Neural progenitor cell (in vitro differentiated cells): ENCODE measurements around the gene CYP3A5. TPM values are rescaled to one million over a fixed set of nuclear protein-coding genes. Genes with fewer than 3 reads are reported as not detected.
"Not testable (repeated sequence)": the region's sequence is repeated elsewhere in the genome, so short reads cannot be mapped to it uniquely, and the experiment has no call there.

Experiments used
- DNase-seq: peaks from one replicate; pipeline ENCODE4 v3.0.0-alpha.2; 2016; ENCODE audit warnings: low spot score
- H2AFZ ChIP-seq: fragments of 200-600 bp; sonication (generic); replicated peaks from 2 replicates; pipeline ENCODE4 v1.6.1; 2016; ENCODE audit warnings: antibody characterized with exemption
- H3F3A ChIP-seq: fragments of 200-600 bp; sonication (generic); 2 replicates; pipeline ENCODE4 v1.6.1; 2016; ENCODE audit warnings: antibody characterized with exemption, low read depth
- H3K27ac ChIP-seq: fragments of 200-600 bp; sonication (generic); 2 replicates; pipeline ENCODE4 v1.5.1; 2016; ENCODE audit warnings: mild to moderate bottlenecking
- H3K27me3 ChIP-seq: fragments of 200-600 bp; sonication (generic); 2 replicates; pipeline ENCODE4 v1.6.1; 2016; ENCODE audit warnings: mild to moderate bottlenecking, moderate library complexity
- H3K36me3 ChIP-seq: fragments of 200-600 bp; sonication (generic); 2 replicates; pipeline ENCODE4 v1.5.1; 2016
- H3K4me1 ChIP-seq: fragments of 200-600 bp; sonication (generic); 2 replicates; pipeline ENCODE4 v1.6.1; 2016; ENCODE audit warnings: mixed run types
- H3K4me2 ChIP-seq: fragments of 200-600 bp; sonication (generic); 2 replicates; pipeline ENCODE4 v1.6.1; 2016
- H3K4me3 ChIP-seq: fragments of 200-600 bp; sonication (generic); 2 replicates; pipeline ENCODE4 v1.5.1; 2016
- H3K79me2 ChIP-seq: fragments of 200-600 bp; sonication (generic); 2 replicates; pipeline ENCODE4 v1.6.1; 2016; ENCODE audit warnings: low read depth
- H3K9ac ChIP-seq: fragments of 200-600 bp; sonication (generic); 2 replicates; pipeline ENCODE4 v1.6.1; 2016
- H3K9me3 ChIP-seq: fragments of 200-600 bp; sonication (generic); 2 replicates; pipeline ENCODE4 v1.5.1; 2016; ENCODE audit warnings: low read depth
- H4K20me1 ChIP-seq: fragments of 200-600 bp; sonication (generic); 2 replicates; pipeline ENCODE4 v1.6.1; 2016; ENCODE audit warnings: low read depth
- H3K27ac Mint-ChIP-seq: 3 replicates; pipeline ENCODE4 v1.8.0; 2021; ENCODE audit warnings: mixed read lengths
- H3K27me3 Mint-ChIP-seq: 2 replicates; pipeline ENCODE4 v1.8.0; 2022; ENCODE audit warnings: low read depth, mild to moderate bottlenecking, inconsistent platforms, moderate library complexity, mixed read lengths; ENCODE audit not compliant: insufficient read depth
- H3K36me3 Mint-ChIP-seq: 3 replicates; pipeline ENCODE4 v1.8.0; 2021; ENCODE audit warnings: mixed read lengths
- H3K4me1 Mint-ChIP-seq: 3 replicates; pipeline ENCODE4 v1.8.0; 2021; ENCODE audit warnings: mixed read lengths
- H3K4me3 Mint-ChIP-seq: 3 replicates; pipeline ENCODE4 v1.8.0; 2021; ENCODE audit warnings: mild to moderate bottlenecking, moderate library complexity, mixed read lengths
- H3K9me3 Mint-ChIP-seq: 3 replicates; pipeline ENCODE4 v1.8.0; 2020; ENCODE audit warnings: mixed read lengths
- EZH2 ChIP-seq: fragments of 200-600 bp; sonication (generic); IDR thresholded peaks from 2 replicates; pipeline ENCODE4 v1.6.1; 2017; ENCODE audit warnings: antibody characterized with exemption, mild to moderate bottlenecking, moderate library complexity
- EZH2phosphoT487 ChIP-seq: fragments of 200-600 bp; sonication (generic); IDR thresholded peaks from 2 replicates; pipeline ENCODE4 v1.6.1; 2017; ENCODE audit warnings: antibody characterized with exemption
- total RNA-seq: library from RNA; depleted of rRNA; stranded (reverse); fragments of >200 nt; gene quantifications from 2 replicates; pipeline ENCODE4 v1.2.3, GENCODE V29; 2015; ENCODE audit warnings: low replicate concordance
- TF ChIP-seq, protein P1 (sequence below): fragments of 200-600 bp; sonication (generic); IDR thresholded peaks from 2 replicates; pipeline ENCODE4 v1.5.1; 2017; ENCODE audit warnings: antibody characterized with exemption, mild to moderate bottlenecking

CYP3A5 gene
- not detected in 2 replicates for total RNA-seq

DNA sequence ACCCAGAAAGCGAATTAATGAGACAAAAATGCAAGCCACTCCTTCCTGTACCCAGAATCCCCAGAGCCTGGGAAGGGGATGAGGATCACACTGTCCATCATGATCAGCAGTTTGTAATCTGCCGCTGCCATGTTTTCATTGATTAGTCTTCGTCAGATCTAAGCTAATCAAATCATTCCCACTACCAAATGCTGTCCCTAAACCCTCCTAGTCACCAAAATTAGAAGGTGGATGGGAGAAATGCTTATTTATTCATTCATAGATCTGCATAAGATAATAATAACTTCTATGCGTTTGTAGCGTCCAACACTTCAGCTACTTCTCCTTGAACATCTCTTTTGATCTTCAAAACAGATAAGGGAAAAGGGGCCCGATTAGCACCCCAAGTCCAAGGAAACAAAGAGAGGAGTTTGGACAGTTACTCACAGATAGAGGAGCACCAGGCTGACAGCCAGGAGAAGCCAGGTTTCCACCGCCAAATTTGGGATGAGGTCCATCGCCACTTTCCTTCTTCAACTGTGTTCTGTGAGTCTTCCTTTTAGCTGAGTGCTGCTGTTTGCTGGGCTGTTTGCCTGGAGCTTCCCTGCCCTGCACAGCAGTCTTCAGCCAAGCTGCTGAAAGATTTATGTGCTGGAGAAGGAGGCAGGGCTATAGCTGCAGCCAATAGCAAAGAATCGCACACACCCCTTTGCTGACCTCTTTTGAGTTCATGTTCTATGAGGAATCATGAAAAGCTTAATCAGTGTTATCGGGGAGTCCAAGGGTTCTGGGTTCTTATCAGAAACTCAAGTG is at the start of gene CYP3A5:
TSS of gene CYP3A5 (minus strand) at position 597 of the 792 bp plus-strand sequence. CDS start at position 497, 100 bp downstream.
- H3K4me3 Mint-ChIP-seq: no peak within 1 kb of the TSS
- DNase-seq: no peak
- no peak within 1 kb of the TSS for H3K9ac ChIP-seq
- H3F3A ChIP-seq: no peaks in the 10 kb centered on the region
- peaks cover 3% of the 10 kb centered on the region for H3K4me1 Mint-ChIP-seq
- H3K4me1 ChIP-seq: no peaks in the 10 kb centered on the region
- H3K9me3 ChIP-seq: no peaks in the 10 kb centered on the region
- TF ChIP-seq EZH2phosphoT487 (no peak), EZH2 (no peak)
- TF ChIP-seq, protein P1, sequence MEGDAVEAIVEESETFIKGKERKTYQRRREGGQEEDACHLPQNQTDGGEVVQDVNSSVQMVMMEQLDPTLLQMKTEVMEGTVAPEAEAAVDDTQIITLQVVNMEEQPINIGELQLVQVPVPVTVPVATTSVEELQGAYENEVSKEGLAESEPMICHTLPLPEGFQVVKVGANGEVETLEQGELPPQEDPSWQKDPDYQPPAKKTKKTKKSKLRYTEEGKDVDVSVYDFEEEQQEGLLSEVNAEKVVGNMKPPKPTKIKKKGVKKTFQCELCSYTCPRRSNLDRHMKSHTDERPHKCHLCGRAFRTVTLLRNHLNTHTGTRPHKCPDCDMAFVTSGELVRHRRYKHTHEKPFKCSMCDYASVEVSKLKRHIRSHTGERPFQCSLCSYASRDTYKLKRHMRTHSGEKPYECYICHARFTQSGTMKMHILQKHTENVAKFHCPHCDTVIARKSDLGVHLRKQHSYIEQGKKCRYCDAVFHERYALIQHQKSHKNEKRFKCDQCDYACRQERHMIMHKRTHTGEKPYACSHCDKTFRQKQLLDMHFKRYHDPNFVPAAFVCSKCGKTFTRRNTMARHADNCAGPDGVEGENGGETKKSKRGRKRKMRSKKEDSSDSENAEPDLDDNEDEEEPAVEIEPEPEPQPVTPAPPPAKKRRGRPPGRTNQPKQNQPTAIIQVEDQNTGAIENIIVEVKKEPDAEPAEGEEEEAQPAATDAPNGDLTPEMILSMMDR: no peak
- H4K20me1 ChIP-seq: no peaks in the 10 kb centered on the region
- no peaks in the 10 kb centered on the region for H3K79me2 ChIP-seq
- no peak within 1 kb of the TSS for H2AFZ ChIP-seq
- H3K4me3 ChIP-seq: no peak within 1 kb of the TSS
- peaks cover 3% of the 10 kb centered on the region for H3K27me3 Mint-ChIP-seq
- H3K27ac ChIP-seq: no peak within 1 kb of the TSS
- H3K4me2 ChIP-seq: no peak within 1 kb of the TSS
- H3K36me3 Mint-ChIP-seq: no peaks in the 10 kb centered on the region
- H3K9me3 Mint-ChIP-seq: peaks cover 8% of the 10 kb centered on the region
- no peak within 1 kb of the TSS for H3K27ac Mint-ChIP-seq
- no peaks in the 10 kb centered on the region for H3K36me3 ChIP-seq
- no peaks in the 10 kb centered on the region for H3K27me3 ChIP-seq

DNA sequence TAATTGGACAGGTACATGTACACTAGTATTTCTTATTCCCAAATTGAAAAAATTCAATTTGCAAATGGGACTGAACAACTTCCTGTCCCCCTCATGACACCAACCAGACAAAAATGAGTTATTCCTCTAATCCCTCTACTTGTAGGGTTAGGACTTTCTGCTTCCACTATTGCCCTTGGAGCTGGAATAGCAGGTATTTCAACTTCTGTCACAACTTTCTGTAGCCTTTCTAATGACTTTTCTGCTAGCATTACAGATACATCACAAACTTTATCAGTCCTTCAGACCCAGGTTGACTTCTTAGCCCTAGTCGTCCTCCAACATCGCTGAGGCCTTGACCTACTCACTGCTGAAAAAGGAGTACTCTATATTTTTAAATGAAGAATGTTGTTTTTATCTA is 48.8 kb upstream of the CYP3A5 start:
- H3K27me3 ChIP-seq: no peaks in the 10 kb centered on the region
- no peaks in the 10 kb centered on the region for H3K4me1 ChIP-seq
- Mint-ChIP-seq H3K36me3 (no peaks in the 10 kb centered on the region), H3K4me3 (no peak overlapping the region), H3K9me3 (no peaks in the 10 kb centered on the region), H3K27ac (no peak overlapping the region), H3K4me1 (no peaks in the 10 kb centered on the region), H3K27me3 (no peaks in the 10 kb centered on the region)
- TF ChIP-seq, protein P1: no peak
- TF ChIP-seq EZH2: no peak
- no peak for TF ChIP-seq EZH2phosphoT487
- no peaks in the 10 kb centered on the region for H4K20me1 ChIP-seq
- H3K4me3 ChIP-seq: no peak overlapping the region
- H3K27ac ChIP-seq: no peak overlapping the region
- H3K4me2 ChIP-seq: no peak overlapping the region
- no peaks in the 10 kb centered on the region for H3F3A ChIP-seq
- no peak overlapping the region for H3K9ac ChIP-seq
- H3K79me2 ChIP-seq: no peaks in the 10 kb centered on the region
- H3K9me3 ChIP-seq: no peaks in the 10 kb centered on the region
- no peaks in the 10 kb centered on the region for H3K36me3 ChIP-seq
- no peak for DNase-seq
- no peak overlapping the region for H2AFZ ChIP-seq

- H3K27ac Mint-ChIP-seq, DNase-seq, H3K9me3 Mint-ChIP-seq: not testable (repeated sequence)
Observed at GRCh38 chr7:99723201-99723600, 43.4 kb upstream of the CYP3A5 start.

More at GRCh38 chr7:99723201-99723600, 43.4 kb upstream of the CYP3A5 start:
- H3K79me2 ChIP-seq, H3K36me3 ChIP-seq, H3K9ac ChIP-seq, H2AFZ ChIP-seq, H3K4me2 ChIP-seq, H3K4me3 Mint-ChIP-seq, H4K20me1 ChIP-seq, H3K9me3 ChIP-seq, H3F3A ChIP-seq, H3K27me3 Mint-ChIP-seq, H3K4me3 ChIP-seq, H3K27me3 ChIP-seq, H3K27ac ChIP-seq, H3K4me1 ChIP-seq, H3K36me3 Mint-ChIP-seq, H3K4me1 Mint-ChIP-seq: not testable (repeated sequence)
